Gastroesophageal sphincter (tissue), 3 donors: Measurements from ENCODE around the gene HECW1.

Experiments used
- CTCF ChIP-seq, 4 experiments: fragments of 200-600 bp in 2 of 4; fragments of 450-650 bp in 2 of 4; sonication (generic) in 1 of 4; IDR thresholded peaks; one replicate each; pipeline ENCODE4 v1.5.1; 2017 to 2019; ENCODE audit warnings: antibody characterized with exemption in 4 of 4, mild to moderate bottlenecking in 2 of 4, moderate library complexity in 2 of 4
- POLR2AphosphoS5 ChIP-seq: sonication (generic); formaldehyde crosslinking; IDR thresholded peaks from one replicate; pipeline ENCODE4 v1.6.1; 2017; ENCODE audit warnings: antibody characterized with exemption

DNA sequence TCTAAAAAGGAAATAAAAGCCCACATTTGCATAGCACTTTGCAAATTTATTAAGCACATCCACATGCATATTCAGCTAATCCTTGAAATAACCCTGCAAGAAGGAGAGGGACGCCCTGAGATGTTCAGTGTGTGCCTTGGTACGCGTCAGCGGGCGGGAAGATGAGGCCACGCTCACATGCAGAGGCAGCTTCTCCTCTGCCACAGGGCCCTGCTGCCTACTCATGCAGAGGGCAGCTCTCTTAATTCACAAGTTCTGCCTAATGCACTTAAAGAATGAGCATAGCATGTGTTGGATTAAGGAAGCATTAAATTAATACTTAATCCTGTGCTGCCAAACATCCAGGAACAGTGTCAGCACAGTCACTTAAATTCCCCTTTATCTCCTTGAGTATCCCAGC lies 132.3 kb downstream of the HECW1 start:
- TF ChIP-seq CTCF (IDR thresholded peaks at IDR 0.05): no peak
- no peak for TF ChIP-seq POLR2AphosphoS5
